Ishikawa (cell line): ENCODE results near the gene CFAP54.

Experiments used
- EP300 ChIP-seq: IDR thresholded peaks from 2 replicates; pipeline ENCODE4 v1.6.1; 2012; ENCODE audit warnings: borderline replicate concordance
- FOXM1 ChIP-seq: IDR thresholded peaks from 2 replicates; pipeline ENCODE4 v1.6.1; 2012; ENCODE audit warnings: low read depth, borderline replicate concordance
- MAX ChIP-seq: IDR thresholded peaks from 2 replicates; pipeline ENCODE4 v1.6.1; 2012
- NFIC ChIP-seq: IDR thresholded peaks from 2 replicates; pipeline ENCODE4 v1.6.1; 2012
- RAD21 ChIP-seq: IDR thresholded peaks from 2 replicates; pipeline ENCODE4 v1.6.1; 2012; ENCODE audit warnings: low read depth
- REST ChIP-seq: IDR thresholded peaks from 2 replicates; pipeline ENCODE4 v1.6.1; 2012; ENCODE audit warnings: low read depth, mild to moderate bottlenecking
- TAF1 ChIP-seq: IDR thresholded peaks from 2 replicates; pipeline ENCODE4 v1.6.1; 2012; ENCODE audit warnings: low read depth, mild to moderate bottlenecking
- TCF12 ChIP-seq: IDR thresholded peaks from 2 replicates; pipeline ENCODE4 v1.6.1; 2012; ENCODE audit warnings: low read depth

- TF ChIP-seq EP300 = no peak
- TF ChIP-seq NFIC = no peak
- no peak for TF ChIP-seq FOXM1
- no peak for TF ChIP-seq REST
- no peak for TF ChIP-seq TAF1
- TF ChIP-seq RAD21 = no peak
- no peak for TF ChIP-seq MAX
- TF ChIP-seq TCF12 = no peak
These were observed 23.8 kb downstream of the CFAP54 start for GRCh38 chr12:96513166-96513565.
